HG02623 (cell line): ENCODE results near the gene JKAMP.
"Not testable (repeated sequence)": the region's sequence is repeated elsewhere in the genome, so short reads cannot be mapped to it uniquely, and the experiment has no call there.

Source experiments
- ATAC-seq: cut with Tn5 transposase; IDR thresholded peaks from one replicate; pipeline ENCODE4 v1.9.1; 2021; ENCODE audit warnings: moderate library complexity; ENCODE audit not compliant: unreplicated experiment

Gene JKAMP, protein sequence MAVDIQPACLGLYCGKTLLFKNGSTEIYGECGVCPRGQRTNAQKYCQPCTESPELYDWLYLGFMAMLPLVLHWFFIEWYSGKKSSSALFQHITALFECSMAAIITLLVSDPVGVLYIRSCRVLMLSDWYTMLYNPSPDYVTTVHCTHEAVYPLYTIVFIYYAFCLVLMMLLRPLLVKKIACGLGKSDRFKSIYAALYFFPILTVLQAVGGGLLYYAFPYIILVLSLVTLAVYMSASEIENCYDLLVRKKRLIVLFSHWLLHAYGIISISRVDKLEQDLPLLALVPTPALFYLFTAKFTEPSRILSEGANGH

DNA sequence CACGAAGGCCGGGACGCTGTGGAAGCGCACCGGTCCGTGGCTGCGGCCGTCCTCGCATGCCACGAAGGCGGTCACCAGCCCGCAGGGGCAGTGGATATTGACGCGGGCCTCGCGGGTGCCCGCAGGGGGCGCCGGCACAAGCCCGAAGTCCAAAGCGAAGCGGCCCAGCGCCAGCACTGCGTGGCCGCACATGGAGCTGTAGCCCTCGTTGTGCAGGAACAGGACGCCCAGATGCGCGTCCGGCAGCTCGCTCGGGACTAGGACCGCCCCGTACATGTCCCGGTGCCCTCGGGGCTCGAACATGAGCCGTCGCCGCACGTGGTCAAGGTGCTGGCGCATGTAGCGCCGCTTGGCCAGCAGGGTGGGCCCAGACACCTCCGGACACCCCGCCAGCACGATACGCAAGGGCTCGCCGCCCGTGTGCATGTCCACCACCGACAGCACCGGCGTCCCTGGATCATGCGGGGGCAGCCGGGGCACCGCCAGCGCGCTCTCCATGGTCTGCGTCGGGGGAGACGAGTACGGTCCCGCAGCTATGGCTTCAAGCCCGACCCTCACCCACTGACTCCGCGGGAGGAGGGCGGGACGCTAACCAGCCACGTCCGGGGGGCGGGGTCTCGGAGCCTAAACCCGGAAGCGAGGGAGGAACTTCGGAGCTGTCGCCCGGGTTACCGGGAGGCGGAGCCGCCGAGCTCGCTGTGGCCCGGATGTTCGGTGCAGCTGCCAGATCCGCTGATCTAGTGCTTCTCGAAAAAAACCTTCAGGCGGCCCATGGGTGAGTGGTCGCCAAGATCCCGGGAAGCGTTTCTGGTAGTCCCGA lies at the start of gene JKAMP, which contains the start of gene L3HYPDH:
Gene JKAMP (plus strand): TSS at position 699 of the 820 bp plus-strand sequence. CDS start 73 bp downstream, at position 772.
Gene L3HYPDH (minus strand): TSS at position 590 of the 820 bp plus-strand sequence. CDS start 92 bp downstream, at position 498.
- ATAC-seq: peak; percentile 85

DNA sequence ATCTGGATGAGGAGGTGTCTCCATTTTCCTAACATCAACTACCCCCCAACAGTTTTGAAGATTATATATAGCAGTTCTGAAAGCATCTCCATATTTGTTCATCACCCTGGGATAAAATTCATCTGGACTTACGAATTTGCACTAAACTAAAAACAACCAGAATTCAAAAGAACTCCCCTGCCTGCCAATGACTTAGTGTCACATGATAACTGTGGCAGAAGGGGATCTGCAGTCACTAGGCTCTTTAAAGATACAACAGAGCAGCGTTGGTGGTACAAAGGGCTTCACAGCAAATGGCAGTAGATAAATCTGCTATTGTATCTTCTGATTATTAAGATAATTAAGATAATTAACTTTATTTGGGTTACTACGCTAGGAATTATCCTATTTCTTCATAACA lies 49.2 kb upstream of the JKAMP start:
- ATAC-seq: no peak

DNA sequence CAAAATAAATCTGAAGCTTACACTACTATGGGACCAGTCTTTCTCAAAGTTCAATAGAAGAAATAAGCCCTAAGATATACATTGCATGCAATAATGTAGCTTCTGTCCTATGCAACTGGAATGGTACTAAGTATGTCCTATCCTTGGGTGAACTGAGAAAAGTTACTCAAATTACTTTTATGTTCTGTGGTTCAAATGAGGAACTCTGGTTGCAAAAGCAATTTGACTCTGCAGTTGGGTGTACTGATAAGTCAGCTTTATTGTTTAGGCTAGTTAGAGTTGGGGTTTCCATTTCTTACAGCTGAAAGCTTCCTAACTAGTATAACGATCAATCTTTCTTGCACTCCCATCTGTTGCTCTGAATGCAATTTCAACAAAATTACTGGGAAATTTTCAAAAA lies 48.3 kb upstream of the JKAMP start:
- no peak for ATAC-seq

DNA sequence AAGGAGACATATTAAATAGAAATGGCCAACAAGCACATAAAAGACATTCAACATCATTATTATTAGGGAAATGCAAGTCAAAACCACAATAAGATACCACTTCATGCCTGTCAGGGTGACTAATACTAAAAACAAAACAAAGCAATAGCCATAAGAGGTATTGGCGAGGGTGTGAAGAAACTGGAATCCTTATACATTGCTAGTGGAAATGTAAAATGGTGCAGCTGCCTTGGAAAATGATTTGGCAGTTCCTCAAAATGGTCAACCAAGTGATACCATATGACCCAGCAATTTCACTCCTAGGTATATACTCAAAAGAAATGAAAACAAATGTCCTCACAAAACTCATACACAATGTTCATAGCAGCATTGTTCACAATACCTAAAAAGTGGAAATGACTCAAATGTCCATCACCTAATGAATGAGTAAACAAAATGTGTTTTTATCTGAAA lies 46.1 kb upstream of the JKAMP start:
- ATAC-seq: no peak

DNA sequence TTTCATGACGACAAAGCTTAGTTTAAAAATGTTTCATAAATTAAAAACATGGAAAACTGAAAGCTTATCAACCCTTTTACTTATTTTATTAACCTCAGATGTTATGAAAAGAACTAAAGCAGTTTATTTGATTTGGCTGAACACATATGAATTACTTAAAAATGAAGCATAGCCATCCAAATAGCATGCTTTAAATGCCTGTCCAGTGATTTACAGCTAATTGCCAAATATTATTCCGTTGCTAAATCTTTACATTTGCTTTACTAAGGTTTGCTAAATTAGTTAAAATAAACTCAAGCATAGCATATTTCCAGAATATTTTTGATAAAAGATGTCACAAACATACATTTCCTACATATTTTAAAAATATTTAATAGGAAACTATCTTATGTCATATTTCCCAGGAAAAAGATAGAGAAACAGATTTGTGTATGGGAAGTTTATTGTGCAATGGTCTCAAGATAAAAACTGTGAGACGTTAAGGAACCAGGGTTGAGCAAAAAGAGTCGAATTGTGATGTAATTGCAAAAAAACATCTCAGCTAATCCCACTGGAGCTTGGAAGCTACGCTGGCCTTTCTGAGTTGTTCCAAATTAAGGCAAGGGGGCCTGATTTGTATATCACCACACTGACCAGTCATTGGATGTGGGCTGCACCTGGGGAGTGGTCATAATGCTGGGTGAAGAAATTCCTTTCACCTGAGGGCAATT lies 44.9 kb upstream of the JKAMP start:
- no peak for ATAC-seq

DNA sequence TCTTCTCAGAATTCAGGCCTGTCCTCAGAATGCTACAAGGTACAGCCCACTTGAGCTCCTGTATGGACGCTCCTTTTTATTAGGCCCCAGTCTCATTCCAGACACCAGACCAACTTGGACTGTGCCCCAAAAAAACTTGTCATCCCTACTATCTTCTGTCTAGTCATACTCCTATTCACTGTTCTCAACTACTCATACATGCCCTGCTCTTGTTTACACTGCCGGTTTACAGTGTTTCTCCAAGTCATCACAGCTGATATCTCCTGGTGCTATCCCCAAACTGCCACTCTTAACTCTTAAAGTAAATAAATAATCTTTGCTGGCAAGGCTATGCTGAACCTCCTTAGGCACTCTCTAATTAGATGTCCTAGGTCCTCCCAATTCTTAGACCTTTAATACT lies 35.6 kb upstream of the JKAMP start:
- not testable (repeated sequence) for ATAC-seq

DNA sequence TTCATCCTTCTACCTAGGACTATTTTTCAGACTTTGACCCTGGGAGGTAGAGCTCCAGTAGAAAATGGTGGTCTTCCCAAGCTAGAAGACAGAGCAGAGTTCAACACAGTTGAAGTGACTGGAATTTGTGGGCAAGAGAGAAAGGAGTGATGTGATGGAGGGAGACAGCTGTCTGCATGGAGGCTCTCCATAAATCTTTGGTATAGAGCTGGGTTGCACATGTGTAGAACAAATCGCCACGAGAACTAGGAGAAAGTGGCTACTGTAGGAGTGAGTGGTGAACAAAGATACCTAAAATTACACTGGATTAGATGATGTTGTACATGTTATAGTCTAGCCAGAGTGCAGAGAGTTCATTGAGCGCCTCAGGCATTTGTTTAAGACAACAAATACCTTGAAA lies 33.6 kb upstream of the JKAMP start:
- ATAC-seq: no peak

DNA sequence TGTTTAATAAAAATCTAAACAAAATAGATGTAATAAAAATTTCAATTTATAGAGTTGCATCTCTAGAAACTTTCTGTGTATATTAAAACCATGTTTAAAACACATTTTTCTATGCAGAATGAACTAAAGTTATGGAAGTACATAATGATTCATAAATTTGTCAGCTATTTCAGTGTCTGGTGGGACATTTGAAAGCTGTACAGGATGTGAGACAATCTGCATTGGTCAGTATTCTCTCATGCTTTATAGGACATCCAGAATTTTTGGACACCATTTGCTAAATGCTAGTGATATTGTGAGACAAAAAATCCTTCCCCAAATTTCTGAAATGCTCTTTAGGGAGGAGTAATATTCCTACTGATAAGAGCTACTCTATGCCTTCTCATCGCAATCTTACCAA lies 32.5 kb upstream of the JKAMP start:
- ATAC-seq: no peak

DNA sequence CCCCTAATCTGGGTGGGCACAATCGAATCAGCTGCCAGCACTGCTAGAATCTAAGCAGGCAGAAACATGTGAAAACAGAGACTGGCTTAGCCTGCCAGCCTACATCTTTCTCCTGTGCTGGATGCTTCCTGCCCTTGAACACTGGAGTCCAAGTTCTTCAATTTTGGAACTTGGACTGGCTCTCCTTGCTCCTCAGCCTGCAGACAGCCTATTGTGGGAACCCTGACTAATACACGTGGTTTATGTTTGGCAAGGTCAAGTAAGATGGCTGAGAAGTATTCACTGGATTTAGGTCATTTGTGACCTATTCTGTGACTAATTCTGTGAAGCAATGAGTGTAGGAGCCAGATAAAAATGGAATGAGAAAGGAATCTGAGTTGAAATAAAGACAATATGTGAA lies 30.2 kb upstream of the JKAMP start:
- no peak for ATAC-seq

DNA sequence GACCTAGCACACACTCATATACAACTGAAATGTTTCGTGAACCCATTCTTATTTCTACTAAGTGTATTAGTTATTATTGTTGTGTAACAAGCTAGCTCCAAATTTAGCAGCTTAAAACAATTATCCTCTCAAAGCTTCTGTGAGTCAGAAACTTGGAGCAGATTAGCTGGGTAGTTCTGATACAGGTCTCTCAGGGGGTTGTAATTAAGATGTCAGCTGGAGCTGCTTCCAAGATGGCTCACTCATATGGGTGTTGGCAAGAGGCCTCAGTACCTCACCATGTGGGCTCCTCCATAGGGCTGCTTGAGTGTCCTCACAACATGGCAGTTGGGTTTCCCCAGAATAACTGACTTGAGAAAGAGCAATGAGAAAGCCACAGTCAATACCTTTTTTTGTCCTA lies 28.9 kb upstream of the JKAMP start:
- no peak for ATAC-seq

DNA sequence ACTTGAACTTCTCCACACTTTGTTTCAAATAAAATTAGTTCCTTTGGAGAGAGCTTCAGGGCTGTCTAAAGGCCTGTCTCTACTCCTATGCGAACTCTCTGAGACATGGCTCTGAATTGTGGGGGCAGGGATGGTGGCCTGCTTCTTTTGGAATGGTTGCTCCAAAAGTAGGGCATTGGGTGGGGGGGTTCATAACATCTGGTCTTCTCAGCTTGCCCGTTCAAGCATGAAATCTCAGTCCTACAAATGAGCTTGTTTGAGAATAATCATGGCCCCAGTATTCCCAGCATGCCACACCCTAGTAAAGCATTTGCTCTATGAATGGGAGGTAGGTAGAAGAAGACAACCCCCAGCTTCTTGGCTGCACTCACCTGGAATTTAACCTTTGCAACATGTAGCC lies 25.8 kb upstream of the JKAMP start:
- ATAC-seq: no peak

DNA sequence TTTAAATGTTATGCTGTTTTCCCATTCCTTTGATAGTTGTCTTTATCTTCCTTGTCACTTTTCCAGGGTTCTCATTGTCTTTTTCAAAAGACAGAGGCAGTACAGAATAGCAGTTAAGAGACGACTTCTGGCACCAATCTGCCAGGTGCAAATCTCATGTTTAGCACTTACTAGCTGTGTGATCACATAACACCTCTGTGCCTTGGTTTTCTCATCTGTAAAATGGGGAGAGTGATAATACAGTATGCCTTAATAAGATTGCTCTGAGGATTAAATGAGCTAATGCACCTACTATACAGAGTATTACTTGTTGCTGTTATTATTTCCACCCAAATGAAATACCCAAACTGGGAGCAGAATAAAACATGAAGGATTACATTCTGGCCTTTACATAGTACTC lies 23.9 kb upstream of the JKAMP start:
- ATAC-seq: no peak

DNA sequence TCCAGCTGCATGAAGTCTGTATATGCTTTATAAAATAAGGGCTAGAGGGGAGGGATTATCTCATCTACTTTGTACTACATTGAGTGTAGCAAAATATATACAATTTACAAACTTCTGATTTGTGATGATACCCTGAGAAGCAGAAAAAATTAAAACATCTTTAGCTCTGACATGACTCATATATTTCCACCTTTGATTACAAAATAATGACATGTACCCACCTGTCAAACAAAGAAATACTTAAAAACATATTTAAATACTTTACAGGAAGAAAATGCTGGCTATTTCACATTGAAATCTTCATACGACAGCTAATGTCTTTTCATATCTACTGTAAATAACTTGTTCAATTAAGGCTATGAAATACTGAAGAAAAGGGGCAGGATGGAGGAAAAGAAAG lies 22.4 kb upstream of the JKAMP start:
- ATAC-seq: no peak

DNA sequence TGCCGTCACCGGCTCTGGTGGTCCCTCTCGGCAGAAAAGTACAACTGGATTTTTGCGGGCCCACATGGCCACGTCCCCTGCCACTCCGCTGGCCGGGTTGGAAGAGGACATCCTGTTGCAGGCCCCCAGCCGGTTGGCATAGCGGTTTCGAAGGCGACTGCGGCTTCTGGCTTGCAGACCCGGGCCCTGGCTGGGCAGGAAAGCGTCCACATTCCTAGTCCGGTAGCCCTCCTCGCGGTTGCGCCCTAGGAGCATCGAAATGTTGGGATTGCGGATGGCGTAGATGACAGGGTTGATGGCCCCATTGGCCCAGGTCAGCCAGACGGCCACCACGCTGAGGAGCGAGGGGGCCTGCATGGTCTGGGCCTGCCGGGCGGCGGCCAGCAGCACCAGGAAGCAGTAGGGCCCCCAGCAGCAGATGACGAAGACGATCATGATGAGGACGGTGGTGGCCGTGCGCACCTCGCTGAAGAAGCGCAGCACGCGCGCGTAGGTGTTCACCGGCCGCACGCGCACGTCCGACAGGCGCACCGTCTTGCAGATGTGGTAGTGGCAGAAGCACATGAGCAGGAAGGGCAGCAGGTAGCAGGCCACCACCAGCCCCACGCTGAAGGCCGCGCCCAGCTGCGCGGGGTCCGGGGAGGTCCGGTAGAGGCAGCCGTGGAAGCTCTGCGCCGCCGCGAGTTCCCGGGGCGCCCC lies 20.4 kb upstream of the JKAMP start:
- ATAC-seq: no peak

DNA sequence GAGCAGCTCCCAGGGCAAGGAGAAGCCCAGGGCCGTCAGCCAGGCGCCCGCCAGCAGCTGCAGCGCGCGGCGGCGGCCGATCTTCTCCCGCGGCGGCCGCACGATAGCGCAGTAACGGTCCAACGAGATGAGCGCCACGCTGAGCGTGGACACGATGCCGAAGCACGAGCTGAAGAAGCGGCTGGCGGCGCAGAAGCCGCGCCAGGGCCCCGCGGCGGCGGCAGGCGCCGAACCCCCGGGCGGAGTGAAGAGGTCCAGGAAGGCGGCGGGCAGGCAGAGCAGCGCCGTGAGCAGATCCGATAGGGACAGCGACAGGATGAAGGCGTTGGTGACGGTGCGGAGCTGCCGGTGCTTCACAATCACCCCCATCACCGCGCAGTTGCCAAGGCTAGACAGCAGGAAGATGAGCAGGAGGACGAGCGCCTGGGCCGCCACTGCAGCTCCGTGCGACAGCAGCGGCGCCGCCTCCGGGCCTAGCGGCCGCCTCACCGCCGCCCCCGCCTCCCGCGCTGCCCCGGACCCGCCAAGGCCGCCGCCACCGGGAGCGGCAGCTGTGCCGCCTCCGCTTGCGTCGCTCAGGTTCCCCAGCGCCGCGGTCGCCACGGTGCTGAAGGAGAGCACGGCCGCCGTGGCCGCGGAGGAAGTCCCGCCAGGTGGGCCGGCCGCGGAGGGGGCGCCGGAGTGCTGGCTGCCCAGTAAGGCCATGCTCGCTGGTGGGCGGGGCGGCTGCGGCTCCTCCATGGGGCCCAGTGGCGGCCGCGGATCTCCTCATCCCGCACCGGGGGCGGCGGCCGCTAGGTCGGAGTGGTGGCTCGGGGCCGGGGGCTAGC lies 19.6 kb upstream of the JKAMP start:
- ATAC-seq: peak; percentile 60

DNA sequence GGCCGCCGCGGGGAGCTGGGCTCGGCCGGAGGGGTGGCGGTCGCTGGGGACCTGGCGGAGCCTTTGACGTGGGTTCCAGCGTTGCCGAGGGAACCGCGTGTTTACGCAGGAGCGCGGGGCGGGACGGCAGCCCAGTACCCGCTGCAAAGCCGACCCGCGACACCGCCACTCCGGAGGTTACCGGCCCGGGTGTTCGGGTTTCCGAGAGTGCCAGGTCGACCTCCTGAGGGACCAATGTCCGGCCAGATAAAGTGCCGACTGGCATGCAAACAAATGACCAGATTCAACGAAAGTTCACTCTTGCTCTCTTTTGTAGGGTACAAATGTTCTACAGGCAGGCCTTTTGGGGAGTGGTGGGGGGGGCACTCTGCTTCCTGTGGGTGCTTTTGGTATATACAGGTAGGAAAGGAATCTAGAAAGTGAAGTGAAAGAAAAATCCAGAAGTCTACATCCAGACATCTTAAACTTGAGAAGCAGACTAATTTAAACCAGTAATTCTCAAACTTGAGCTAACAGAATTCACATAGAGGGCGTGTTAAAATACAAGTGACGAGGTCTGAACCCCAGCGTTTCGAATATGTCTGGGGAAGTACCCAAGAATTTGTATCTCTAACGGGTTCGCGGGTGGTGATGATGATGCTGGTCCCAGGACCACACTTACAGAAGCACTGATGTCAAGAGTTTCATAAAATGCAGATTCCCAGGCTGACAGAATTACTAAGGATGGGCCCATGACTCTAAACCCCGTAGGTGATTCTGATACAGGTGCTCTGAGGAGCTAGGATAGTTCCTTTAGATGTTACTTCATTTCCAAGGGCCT lies 18.8 kb upstream of the JKAMP start, which contains the start of gene GPR135:
Gene GPR135 (minus strand): TSS at position 65 of the 820 bp plus-strand sequence. CDS start 154 bp downstream, outside the sequence.
- ATAC-seq: peak; percentile 34

DNA sequence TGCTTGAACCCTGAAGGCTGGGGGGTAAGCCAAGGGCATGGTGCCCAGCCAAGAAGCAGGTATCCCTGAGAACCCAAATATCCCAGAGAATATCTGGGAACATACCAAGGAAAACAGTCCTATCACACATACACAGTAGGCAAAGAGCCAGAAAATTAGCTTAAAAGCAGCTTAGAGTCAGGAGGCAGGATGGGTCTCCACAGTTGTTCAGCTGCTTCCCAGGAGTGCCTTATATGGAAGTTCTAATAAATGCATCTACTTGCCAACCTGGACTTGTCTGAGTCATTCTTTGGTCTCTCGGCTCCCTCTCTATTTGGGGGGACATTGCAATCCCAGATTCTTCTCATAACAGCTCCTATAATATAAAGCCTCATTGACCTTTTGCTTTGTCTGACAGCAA lies 10.1 kb upstream of the JKAMP start:
- ATAC-seq: no peak

DNA sequence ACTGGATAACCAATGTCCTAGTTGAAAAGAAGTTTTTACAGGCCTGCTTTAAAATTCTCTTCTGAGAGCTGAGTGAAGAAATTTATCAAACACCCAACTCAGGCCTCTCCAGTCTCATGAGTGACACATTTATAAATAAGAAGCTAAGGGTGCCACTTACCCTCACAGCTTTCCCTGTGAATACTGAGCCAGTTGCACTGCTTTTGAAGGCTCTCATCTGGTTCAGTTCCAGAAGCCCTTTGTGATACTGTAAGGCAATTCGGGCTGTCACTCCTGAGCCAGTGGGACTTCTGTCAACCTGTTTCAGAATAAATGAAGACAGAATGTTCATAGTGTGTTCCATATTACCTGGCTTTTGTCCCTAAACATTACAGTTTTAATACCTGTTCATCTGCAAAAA lies 8.6 kb upstream of the JKAMP start:
- no peak for ATAC-seq

DNA sequence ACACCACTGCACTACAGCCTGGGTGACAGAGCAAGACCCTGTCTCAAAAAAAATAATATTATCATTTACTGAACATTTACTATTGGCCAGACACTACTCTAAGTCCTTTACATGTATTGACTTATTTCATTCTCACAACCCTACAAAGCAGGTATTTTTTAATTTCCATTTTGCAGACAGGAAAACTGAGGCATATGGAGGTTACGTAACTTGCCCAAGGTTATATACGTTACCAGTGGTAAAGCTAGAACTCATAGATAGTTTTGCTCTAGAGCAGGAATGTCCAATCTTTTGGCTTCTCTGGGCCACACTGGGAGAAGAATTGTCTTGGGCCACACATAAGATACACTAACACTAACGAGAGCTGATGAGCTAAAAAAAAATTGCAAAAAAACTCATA lies 5.8 kb upstream of the JKAMP start:
- ATAC-seq: no peak
